ENCODE results near the gene ZDHHC6.

Gene ZDHHC6

GRCh38 chr10:112461029-112461887 lies 14.5 kb upstream of the ZDHHC6 start:
- H3K36me3 Mint-ChIP-seq (ENCODE audit: low read depth): peaks cover 38% of the 10 kb centered on the region
- DNase-seq (ENCODE audit: low spot score): no peak
- no peaks in the 10 kb centered on the region for H3K27me3 Mint-ChIP-seq (ENCODE audit: low read depth)
- no peak overlapping the region for H3K4me3 Mint-ChIP-seq
- no peak overlapping the region for H3K27ac Mint-ChIP-seq
- peaks cover 6% of the 10 kb centered on the region for H3K4me1 Mint-ChIP-seq (ENCODE audit: low read depth)
- H3K9me3 Mint-ChIP-seq: no peaks in the 10 kb centered on the region

- no peaks in the 10 kb centered on the region for H3K27me3 Mint-ChIP-seq (ENCODE audit: low read depth)
- no peak overlapping the region for H3K4me3 Mint-ChIP-seq
- H3K9me3 Mint-ChIP-seq: no peaks in the 10 kb centered on the region
- DNase-seq (ENCODE audit: low spot score): no peak
- peaks cover 30% of the 10 kb centered on the region for H3K36me3 Mint-ChIP-seq (ENCODE audit: low read depth)
- H3K4me1 Mint-ChIP-seq (ENCODE audit: low read depth): peaks cover 10% of the 10 kb centered on the region
- H3K27ac Mint-ChIP-seq: no peak overlapping the region
Measured at GRCh38 chr10:112460366-112460765, 13.7 kb upstream of the ZDHHC6 start.

- Mint-ChIP-seq H3K27me3 (ENCODE audit: low read depth) (no peaks in the 10 kb centered on the region), H3K36me3 (ENCODE audit: low read depth) (peaks cover 7% of the 10 kb centered on the region), H3K4me3 (no peak overlapping the region), H3K4me1 (ENCODE audit: low read depth) (peaks cover 11% of the 10 kb centered on the region), H3K27ac (no peak overlapping the region), H3K9me3 (no peaks in the 10 kb centered on the region)
- no peak for DNase-seq (ENCODE audit: low spot score)
Measured at GRCh38 chr10:112456533-112456932, 9.8 kb upstream of the ZDHHC6 start.

GRCh38 chr10:112454910-112455779 lies 8.4 kb upstream of the ZDHHC6 start:
- Mint-ChIP-seq H3K9me3 (no peaks in the 10 kb centered on the region), H3K4me3 (no peak overlapping the region), H3K36me3 (ENCODE audit: low read depth) (peaks cover 2% of the 10 kb centered on the region), H3K27me3 (ENCODE audit: low read depth) (no peaks in the 10 kb centered on the region), H3K27ac (no peak overlapping the region), H3K4me1 (ENCODE audit: low read depth) (peaks cover 11% of the 10 kb centered on the region)
- DNase-seq (ENCODE audit: low spot score): no peak

- no peaks in the 10 kb centered on the region for H3K27me3 Mint-ChIP-seq (ENCODE audit: low read depth)
- peak overlapping the region; percentile 96 for H3K4me3 Mint-ChIP-seq
- H3K36me3 Mint-ChIP-seq (ENCODE audit: low read depth): peaks cover 22% of the 10 kb centered on the region
- H3K27ac Mint-ChIP-seq: peak overlapping the region; percentile 7
- no peaks in the 10 kb centered on the region for H3K9me3 Mint-ChIP-seq
- no peak for DNase-seq (ENCODE audit: low spot score)
- peaks cover 31% of the 10 kb centered on the region for H3K4me1 Mint-ChIP-seq (ENCODE audit: low read depth)
Measured at GRCh38 chr10:112448888-112449287, 2.2 kb upstream of the ZDHHC6 start.

GRCh38 chr10:112447620-112447928 lies 860 bp upstream of the ZDHHC6 start:
- DNase-seq (ENCODE audit: low spot score): no peak
- Mint-ChIP-seq H3K4me1 (ENCODE audit: low read depth) (peaks cover 32% of the 10 kb centered on the region), H3K4me3 (peak overlapping the region; percentile 96), H3K27me3 (ENCODE audit: low read depth) (no peaks in the 10 kb centered on the region), H3K27ac (peak overlapping the region; percentile 98), H3K36me3 (ENCODE audit: low read depth) (peaks cover 22% of the 10 kb centered on the region), H3K9me3 (no peaks in the 10 kb centered on the region)

GRCh38 chr10:112446055-112446854 lies 459 bp downstream of the ZDHHC6 start:
- no peaks in the 10 kb centered on the region for H3K27me3 Mint-ChIP-seq (ENCODE audit: low read depth)
- H3K9me3 Mint-ChIP-seq: no peaks in the 10 kb centered on the region
- H3K27ac Mint-ChIP-seq: peak overlapping the region; percentile 98
- DNase-seq (ENCODE audit: low spot score): no peak
- H3K4me3 Mint-ChIP-seq: peak overlapping the region; percentile 96
- H3K36me3 Mint-ChIP-seq (ENCODE audit: low read depth): peaks cover 32% of the 10 kb centered on the region
- H3K4me1 Mint-ChIP-seq (ENCODE audit: low read depth): peaks cover 33% of the 10 kb centered on the region

GRCh38 chr10:112442063-112442462 lies 4.7 kb downstream of the ZDHHC6 start:
- Mint-ChIP-seq H3K27ac (no peak overlapping the region), H3K27me3 (ENCODE audit: low read depth) (no peaks in the 10 kb centered on the region), H3K4me3 (no peak overlapping the region), H3K9me3 (no peaks in the 10 kb centered on the region), H3K36me3 (ENCODE audit: low read depth) (peaks cover 41% of the 10 kb centered on the region), H3K4me1 (ENCODE audit: low read depth) (peaks cover 19% of the 10 kb centered on the region)
- DNase-seq (ENCODE audit: low spot score): no peak

GRCh38 chr10:112441520-112441919 lies 5.2 kb downstream of the ZDHHC6 start:
- Mint-ChIP-seq H3K4me3 (no peak overlapping the region), H3K36me3 (ENCODE audit: low read depth) (peaks cover 39% of the 10 kb centered on the region), H3K27ac (no peak overlapping the region), H3K27me3 (ENCODE audit: low read depth) (no peaks in the 10 kb centered on the region), H3K9me3 (no peaks in the 10 kb centered on the region), H3K4me1 (ENCODE audit: low read depth) (peaks cover 19% of the 10 kb centered on the region)
- no peak for DNase-seq (ENCODE audit: low spot score)

GRCh38 chr10:112438356-112438755 lies 8.4 kb downstream of the ZDHHC6 start:
- Mint-ChIP-seq H3K9me3 (no peaks in the 10 kb centered on the region), H3K4me3 (no peak overlapping the region), H3K27ac (no peak overlapping the region), H3K4me1 (ENCODE audit: low read depth) (peaks cover 5% of the 10 kb centered on the region), H3K27me3 (ENCODE audit: low read depth) (no peaks in the 10 kb centered on the region), H3K36me3 (ENCODE audit: low read depth) (peaks cover 31% of the 10 kb centered on the region)
- DNase-seq (ENCODE audit: low spot score): no peak

- Mint-ChIP-seq H3K36me3 (ENCODE audit: low read depth) (peaks cover 31% of the 10 kb centered on the region), H3K4me3 (no peak overlapping the region), H3K4me1 (ENCODE audit: low read depth) (no peaks in the 10 kb centered on the region), H3K27ac (no peak overlapping the region), H3K27me3 (ENCODE audit: low read depth) (no peaks in the 10 kb centered on the region), H3K9me3 (no peaks in the 10 kb centered on the region)
- DNase-seq (ENCODE audit: low spot score): no peak
Measured at GRCh38 chr10:112434988-112435619, 11.6 kb downstream of the ZDHHC6 start.

GRCh38 chr10:112433136-112433535 lies 13.6 kb downstream of the ZDHHC6 start:
- no peaks in the 10 kb centered on the region for H3K27me3 Mint-ChIP-seq (ENCODE audit: low read depth)
- no peaks in the 10 kb centered on the region for H3K4me1 Mint-ChIP-seq (ENCODE audit: low read depth)
- no peak overlapping the region for H3K4me3 Mint-ChIP-seq
- peaks cover 28% of the 10 kb centered on the region for H3K36me3 Mint-ChIP-seq (ENCODE audit: low read depth)
- no peak overlapping the region for H3K27ac Mint-ChIP-seq
- DNase-seq (ENCODE audit: low spot score): no peak
- H3K9me3 Mint-ChIP-seq: no peaks in the 10 kb centered on the region

- Mint-ChIP-seq H3K4me3 (no peak overlapping the region), H3K27me3 (ENCODE audit: low read depth) (no peaks in the 10 kb centered on the region), H3K27ac (no peak overlapping the region), H3K4me1 (ENCODE audit: low read depth) (no peaks in the 10 kb centered on the region), H3K36me3 (ENCODE audit: low read depth) (peaks cover 49% of the 10 kb centered on the region), H3K9me3 (no peaks in the 10 kb centered on the region)
- DNase-seq (ENCODE audit: low spot score): no peak
Measured at GRCh38 chr10:112429654-112430230, 17.0 kb downstream of the ZDHHC6 start.
